HepG2 (cell line): ENCODE results near the gene ATP1A2. TPM values are rescaled to one million over a fixed set of nuclear protein-coding genes. Genes with fewer than 3 reads are reported as not detected.

Experiments
- GABPA ChIP-seq, 2 experiments: IDR thresholded peaks; 2 replicates each; pipeline ENCODE4 v1.6.1; 2011 to 2016; ENCODE audit warnings: low read depth in 2 of 2, low read length in 1 of 2, missing biosample characterization in 1 of 2, missing genetic modification characterization in 1 of 2
- MNT ChIP-seq: fragments of 450-650 bp; IDR thresholded peaks from 2 replicates; pipeline ENCODE4 v1.6.1; 2016
- MTA1 ChIP-seq: sonication (generic); formaldehyde crosslinking; IDR thresholded peaks from 2 replicates; pipeline ENCODE4 v1.4.0; 2020; ENCODE audit warnings: missing genetic modification reagents, mild to moderate bottlenecking, borderline replicate concordance
- MZF1 ChIP-seq: sonication (generic); formaldehyde crosslinking; IDR thresholded peaks from 2 replicates; pipeline ENCODE4 v1.8.1; 2023; ENCODE audit warnings: mild to moderate bottlenecking, missing genetic modification reagents, borderline replicate concordance
- NR2F6 ChIP-seq, 2 experiments: IDR thresholded peaks; 2 replicates each; pipeline ENCODE4 v1.6.1; 2016; ENCODE audit warnings: antibody characterized with exemption in 1 of 2, mild to moderate bottlenecking in 1 of 2
- PPARG ChIP-seq: conservative IDR thresholded peaks from 2 replicates; pipeline ENCODE4 v1.6.1; 2016; ENCODE audit warnings: missing biosample characterization, missing genetic modification reagents
- RBFOX2 ChIP-seq: fragments of 200-400 bp; formaldehyde crosslinking; IDR thresholded peaks from 2 replicates; pipeline ENCODE4 v1.6.1; 2017; ENCODE audit warnings: low read depth, mild to moderate bottlenecking, low read length
- RFXANK ChIP-seq: IDR thresholded peaks from 2 replicates; pipeline ENCODE4 v1.6.1; 2016
- SMARCC2 ChIP-seq: fragments of 450-650 bp; IDR thresholded peaks from 2 replicates; pipeline ENCODE4 v1.6.1; 2017; ENCODE audit warnings: antibody characterized with exemption, mild to moderate bottlenecking
- SP1 ChIP-seq, 2 experiments: fragments of 450-650 bp in 1 of 2; sonication (generic) in 1 of 2; formaldehyde crosslinking in 1 of 2; IDR thresholded peaks; 2 replicates each; pipeline versions ENCODE4 v1.4.0 to v1.6.1; 2016 to 2020; ENCODE audit warnings: missing genetic modification reagents in 1 of 2
- SRSF1 ChIP-seq: fragments of 200-400 bp; formaldehyde crosslinking; optimal IDR thresholded peaks from 2 replicates; pipeline ENCODE3; 2017; ENCODE audit warnings: mild to moderate bottlenecking, low read depth, low read length, moderate library complexity
- TEAD3 ChIP-seq: optimal IDR thresholded peaks from 2 replicates; pipeline ENCODE3; 2016; ENCODE audit warnings: borderline replicate concordance
- THAP11 ChIP-seq: IDR thresholded peaks from 2 replicates; pipeline ENCODE4 v1.6.1; 2016; ENCODE audit warnings: missing biosample characterization, missing genetic modification reagents
- ZFP91 ChIP-seq: sonication (generic); formaldehyde crosslinking; IDR thresholded peaks from 2 replicates; pipeline ENCODE4 v1.9.0; 2022; ENCODE audit warnings: missing genetic modification reagents, mild to moderate bottlenecking, borderline replicate concordance
- ZNF274 ChIP-seq: sonication (generic); formaldehyde crosslinking; IDR thresholded peaks from 2 replicates; pipeline ENCODE4 v1.5.1; 2020; ENCODE audit warnings: mild to moderate bottlenecking, missing genetic modification reagents
- ZNF367 ChIP-seq: sonication (generic); formaldehyde crosslinking; IDR thresholded peaks from 2 replicates; pipeline ENCODE4 v1.4.0; 2020; ENCODE audit warnings: missing genetic modification reagents, borderline replicate concordance
- ZNF530 ChIP-seq: sonication (generic); formaldehyde crosslinking; IDR thresholded peaks from 2 replicates; pipeline ENCODE4 v1.5.0; 2020; ENCODE audit warnings: low read depth, mild to moderate bottlenecking, missing genetic modification reagents
- polyA plus RNA-seq, 8 experiments: library from polyadenylated mRNA; depleted of rRNA in 3 of 8; stranded (reverse) in 7 of 8; unstranded in 1 of 8; fragments of >200 nt; fragmentation: Illumina TruSeq in 4 of 8; extraction: Trizol in 4 of 8; gene quantifications; 2 replicates each; pipeline versions ENCODE4 v1.2.1 to v1.2.3, GENCODE V29; 2011 to 2016; ENCODE audit warnings: low read depth in 4 of 8, missing spikeins in 1 of 8, mixed read lengths in 1 of 8; ENCODE audit not compliant: insufficient read depth in 1 of 8
- total RNA-seq, 5 experiments: library from RNA; depleted of rRNA; stranded (reverse); fragments of >200 nt; fragmentation: Illumina TruSeq; extraction: Trizol; gene quantifications; 2 replicates each; pipeline ENCODE4 v1.2.3, GENCODE V29; 2016; ENCODE audit warnings: low read depth in 1 of 5
- TF ChIP-seq, protein P1 (sequence below): sonication (generic); formaldehyde crosslinking; IDR thresholded peaks from 2 replicates; pipeline ENCODE4 v1.5.0; 2020; ENCODE audit warnings: mild to moderate bottlenecking, missing genetic modification reagents
- TF ChIP-seq, protein P2 (sequence below): sonication (generic); formaldehyde crosslinking; IDR thresholded peaks from 2 replicates; pipeline ENCODE4 v1.4.0; 2020; ENCODE audit warnings: missing genetic modification reagents
- TF ChIP-seq, protein P3 (sequence below): sonication (generic); formaldehyde crosslinking; IDR thresholded peaks from 2 replicates; pipeline ENCODE4 v1.4.0; 2020; ENCODE audit warnings: low read depth, mild to moderate bottlenecking, missing genetic modification reagents

Gene ATP1A2
- total and polyA plus RNA-seq, 2 of the 13 experiments (the other 11 are each of a cell fraction or from before 2014, with no cell fraction given) = 0.16 TPM; not detected in 1

- no peak for TF ChIP-seq SRSF1
- 0 out of 2 replicates have a peak, but pooled peaks have one; percentile 34 for TF ChIP-seq MTA1
- TF ChIP-seq, protein P1, sequence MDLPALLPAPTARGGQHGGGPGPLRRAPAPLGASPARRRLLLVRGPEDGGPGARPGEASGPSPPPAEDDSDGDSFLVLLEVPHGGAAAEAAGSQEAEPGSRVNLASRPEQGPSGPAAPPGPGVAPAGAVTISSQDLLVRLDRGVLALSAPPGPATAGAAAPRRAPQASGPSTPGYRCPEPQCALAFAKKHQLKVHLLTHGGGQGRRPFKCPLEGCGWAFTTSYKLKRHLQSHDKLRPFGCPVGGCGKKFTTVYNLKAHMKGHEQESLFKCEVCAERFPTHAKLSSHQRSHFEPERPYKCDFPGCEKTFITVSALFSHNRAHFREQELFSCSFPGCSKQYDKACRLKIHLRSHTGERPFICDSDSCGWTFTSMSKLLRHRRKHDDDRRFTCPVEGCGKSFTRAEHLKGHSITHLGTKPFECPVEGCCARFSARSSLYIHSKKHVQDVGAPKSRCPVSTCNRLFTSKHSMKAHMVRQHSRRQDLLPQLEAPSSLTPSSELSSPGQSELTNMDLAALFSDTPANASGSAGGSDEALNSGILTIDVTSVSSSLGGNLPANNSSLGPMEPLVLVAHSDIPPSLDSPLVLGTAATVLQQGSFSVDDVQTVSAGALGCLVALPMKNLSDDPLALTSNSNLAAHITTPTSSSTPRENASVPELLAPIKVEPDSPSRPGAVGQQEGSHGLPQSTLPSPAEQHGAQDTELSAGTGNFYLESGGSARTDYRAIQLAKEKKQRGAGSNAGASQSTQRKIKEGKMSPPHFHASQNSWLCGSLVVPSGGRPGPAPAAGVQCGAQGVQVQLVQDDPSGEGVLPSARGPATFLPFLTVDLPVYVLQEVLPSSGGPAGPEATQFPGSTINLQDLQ = no peak
- TF ChIP-seq SP1 (IDR thresholded peaks at IDR 0.05) = no peak
- no peak for TF ChIP-seq SP1 (CRISPR knock-in tag; IDR thresholded peaks at IDR 0.05)
- peak; percentile 60 for TF ChIP-seq ZFP91 (CRISPR knock-in tag)
- TF ChIP-seq RBFOX2 = no peak
- TF ChIP-seq MNT = 0 out of 2 replicates have a peak, but pooled peaks have one; percentile 9
- peak; percentile 56; the same call in 1 of the 2 replicates for TF ChIP-seq NR2F6 (IDR thresholded peaks at IDR 0.05)
- peak; percentile 42; the same call in 1 of the 2 replicates for TF ChIP-seq NR2F6 (CRISPR knock-in tag; IDR thresholded peaks at IDR 0.05)
- TF ChIP-seq RFXANK (CRISPR knock-in tag) = no peak
- no peak for TF ChIP-seq MZF1 (CRISPR knock-in tag)
- TF ChIP-seq, protein P2, sequence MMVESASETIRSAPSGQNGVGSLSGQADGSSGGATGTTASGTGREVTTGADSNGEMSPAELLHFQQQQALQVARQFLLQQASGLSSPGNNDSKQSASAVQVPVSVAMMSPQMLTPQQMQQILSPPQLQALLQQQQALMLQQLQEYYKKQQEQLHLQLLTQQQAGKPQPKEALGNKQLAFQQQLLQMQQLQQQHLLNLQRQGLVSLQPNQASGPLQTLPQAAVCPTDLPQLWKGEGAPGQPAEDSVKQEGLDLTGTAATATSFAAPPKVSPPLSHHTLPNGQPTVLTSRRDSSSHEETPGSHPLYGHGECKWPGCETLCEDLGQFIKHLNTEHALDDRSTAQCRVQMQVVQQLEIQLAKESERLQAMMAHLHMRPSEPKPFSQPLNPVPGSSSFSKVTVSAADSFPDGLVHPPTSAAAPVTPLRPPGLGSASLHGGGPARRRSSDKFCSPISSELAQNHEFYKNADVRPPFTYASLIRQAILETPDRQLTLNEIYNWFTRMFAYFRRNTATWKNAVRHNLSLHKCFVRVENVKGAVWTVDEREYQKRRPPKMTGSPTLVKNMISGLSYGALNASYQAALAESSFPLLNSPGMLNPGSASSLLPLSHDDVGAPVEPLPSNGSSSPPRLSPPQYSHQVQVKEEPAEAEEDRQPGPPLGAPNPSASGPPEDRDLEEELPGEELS (CRISPR knock-in tag) = 0 out of 2 replicates have a peak, but pooled peaks have one; percentile 10
- TF ChIP-seq TEAD3 (CRISPR knock-in tag) = peak; percentile 47
- TF ChIP-seq PPARG (CRISPR knock-in tag) = no peak
- TF ChIP-seq, protein P3, sequence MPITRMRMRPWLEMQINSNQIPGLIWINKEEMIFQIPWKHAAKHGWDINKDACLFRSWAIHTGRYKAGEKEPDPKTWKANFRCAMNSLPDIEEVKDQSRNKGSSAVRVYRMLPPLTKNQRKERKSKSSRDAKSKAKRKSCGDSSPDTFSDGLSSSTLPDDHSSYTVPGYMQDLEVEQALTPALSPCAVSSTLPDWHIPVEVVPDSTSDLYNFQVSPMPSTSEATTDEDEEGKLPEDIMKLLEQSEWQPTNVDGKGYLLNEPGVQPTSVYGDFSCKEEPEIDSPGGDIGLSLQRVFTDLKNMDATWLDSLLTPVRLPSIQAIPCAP (CRISPR knock-in tag) = no peak
- TF ChIP-seq ZNF530 (CRISPR knock-in tag) = no peak
- TF ChIP-seq ZNF367 (CRISPR knock-in tag) = no peak
- no peak for TF ChIP-seq GABPA (IDR thresholded peaks at IDR 0.05; ENCODE audit: low read depth, low read length)
- 0 out of 2 replicates have a peak, but pooled peaks have one; percentile 4 for TF ChIP-seq GABPA (CRISPR knock-in tag; IDR thresholded peaks at IDR 0.05; ENCODE audit: low read depth)
- no peak for TF ChIP-seq THAP11 (CRISPR knock-in tag)
- TF ChIP-seq SMARCC2 = no peak
- no peak for TF ChIP-seq ZNF274
Measured at GRCh38 chr1:160108888-160109662, 6.5 kb upstream of the ATP1A2 start (continued).
